Measurements from ENCODE around the gene CRTAP.

- no peak for TF ChIP-seq CTCF (IDR thresholded peaks at IDR 0.05)
- no peak for TF ChIP-seq POLR2A (IDR thresholded peaks at IDR 0.05)
Measured at GRCh38 chr3:33071181-33071580, 42.6 kb upstream of the CRTAP start.
